H1 (cell line): Measurements from ENCODE around the gene TBC1D9B. TPM values are rescaled to one million over a fixed set of nuclear protein-coding genes. Genes with fewer than 3 reads are reported as not detected.

Experiments used
- CTCF ChIA-PET: fragments of 300-600 bp; sonication (Branson Sonifier 250); formaldehyde crosslinking; loops from one replicate; lab custom pipeline; 2021; ENCODE audit not compliant: partially characterized antibody; lab: Charles Lee
- POLR2A ChIA-PET: fragments of 300-600 bp; sonication (Branson Sonifier 250); formaldehyde crosslinking; loops from one replicate; lab custom pipeline; 2021; ENCODE audit warnings: inconsistent platforms; ENCODE audit not compliant: partially characterized antibody; lab: Charles Lee
- DNase-seq, 2 experiments: peaks; one replicate each; pipeline versions ENCODE4 v3.0.0 to v3.0.0-alpha.2; 2010 to 2022; ENCODE audit warnings: low spot score in 2 of 2, low read depth in 1 of 2, mixed read lengths in 1 of 2
- FAIRE-seq: peaks from 2 replicates; lab custom pipeline; 2011; peaks lifted over from hg19 to GRCh38; lab: Jason Lieb, UNC
- H2AFZ ChIP-seq: 2 replicates; pipeline ENCODE4 v1.8.1; 2012; ENCODE audit warnings: low read length, inconsistent platforms
- H2AK5ac ChIP-seq: 2 replicates; pipeline ENCODE4 v1.6.1; 2013; ENCODE audit warnings: low read depth, low read length
- H2BK120ac ChIP-seq: replicated peaks from 2 replicates; pipeline ENCODE3; 2013; ENCODE audit warnings: low read depth, low read length, inconsistent platforms
- H2BK12ac ChIP-seq: 2 replicates; pipeline ENCODE4 v1.6.1; 2013; ENCODE audit warnings: low read depth, low read length
- H2BK15ac ChIP-seq: 2 replicates; pipeline ENCODE4 v1.6.1; 2013; ENCODE audit warnings: low read length
- H2BK20ac ChIP-seq: 2 replicates; pipeline ENCODE4 v1.6.1; 2013; ENCODE audit warnings: low read length
- H2BK5ac ChIP-seq: 2 replicates; pipeline ENCODE4 v1.6.1; 2013; ENCODE audit warnings: low read depth, low read length
- H3K14ac ChIP-seq: 2 replicates; pipeline ENCODE4 v1.6.1; 2013; ENCODE audit warnings: inconsistent platforms; ENCODE audit not compliant: insufficient read length
- H3K18ac ChIP-seq: 2 replicates; pipeline ENCODE4 v1.6.1; 2013; ENCODE audit warnings: low read length; ENCODE audit errors: extremely low read depth
- H3K23ac ChIP-seq: 2 replicates; pipeline ENCODE4 v1.6.1; 2013; ENCODE audit warnings: inconsistent platforms; ENCODE audit not compliant: insufficient read length
- H3K23me2 ChIP-seq: 2 replicates; pipeline ENCODE4 v1.6.1; 2013; ENCODE audit warnings: low read depth, low read length
- H3K27ac ChIP-seq: 2 replicates; pipeline ENCODE4 v1.6.1; 2011; ENCODE audit warnings: low read depth, low read length, inconsistent platforms
- H3K27me3 ChIP-seq, 4 experiments: replicated peaks in 1 of 4; 1 replicate in 1 of 4; 2 replicates in 3 of 4; pipeline versions ENCODE4 v1.6.1 to v1.8.1; 2011 to 2013; ENCODE audit warnings: low read length in 3 of 4, mild to moderate bottlenecking in 3 of 4, inconsistent platforms in 2 of 4, mixed read lengths in 2 of 4, moderate library complexity in 1 of 4; ENCODE audit not compliant: control insufficient read depth in 3 of 4, insufficient read depth in 3 of 4; ENCODE audit errors: extremely low read depth in 1 of 4
- H3K36me3 ChIP-seq, 4 experiments: 2 replicates each; pipeline versions ENCODE4 v1.6.1 to v1.8.1; 2011 to 2013; ENCODE audit warnings: mild to moderate bottlenecking in 4 of 4, low read length in 3 of 4, moderate library complexity in 2 of 4, control low read depth in 1 of 4, inconsistent platforms in 1 of 4; ENCODE audit not compliant: insufficient read depth in 4 of 4, control insufficient read depth in 2 of 4
- H3K4ac ChIP-seq: replicated peaks from 2 replicates; pipeline ENCODE3; 2013; ENCODE audit warnings: low read length, low read depth, mixed read lengths, inconsistent platforms; ENCODE audit not compliant: insufficient read length
- H3K4me1 ChIP-seq, 4 experiments: replicated peaks in 1 of 4; 1 replicate in 1 of 4; 2 replicates in 3 of 4; pipeline versions ENCODE4 v1.6.1 to v1.8.1; 2011 to 2013; ENCODE audit warnings: low read length in 3 of 4, inconsistent platforms in 2 of 4, mixed read lengths in 1 of 4; ENCODE audit not compliant: insufficient read depth in 4 of 4, control insufficient read depth in 3 of 4
- H3K4me2 ChIP-seq, 2 experiments: 2 replicates each; pipeline versions ENCODE4 v1.6.1 to v1.8.1; 2011 to 2013; ENCODE audit warnings: low read depth in 2 of 2, low read length in 2 of 2, control low read depth in 1 of 2, inconsistent platforms in 1 of 2, mild to moderate bottlenecking in 1 of 2; ENCODE audit not compliant: insufficient read depth in 1 of 2
- H3K4me3 ChIP-seq, 4 experiments: fragments of 200-600, 300-600 bp in 1 of 4; sonication (generic), shearing (Covaris generic), sonication (Bioruptor Twin) in 1 of 4; 2 replicates each; pipeline versions ENCODE4 v1.5.1 to v1.8.1; 2011 to 2016; ENCODE audit warnings: low read length in 4 of 4, low read depth in 3 of 4, control low read depth in 2 of 4, inconsistent platforms in 2 of 4, mild to moderate bottlenecking in 2 of 4, mixed read lengths in 1 of 4, moderate library complexity in 1 of 4; ENCODE audit not compliant: insufficient read depth in 2 of 4; ENCODE audit errors: extremely low read depth in 1 of 4
- H3K56ac ChIP-seq: replicated peaks from 2 replicates; pipeline ENCODE3; 2013; ENCODE audit warnings: low read depth, mild to moderate bottlenecking, mixed read lengths, low read length, inconsistent platforms; ENCODE audit not compliant: insufficient read length
- H3K79me1 ChIP-seq: 2 replicates; pipeline ENCODE4 v1.6.1; 2013; ENCODE audit warnings: low read depth, low read length, control low read depth
- H3K79me2 ChIP-seq, 2 experiments: 2 replicates each; pipeline versions ENCODE4 v1.6.1 to v1.8.1; 2012 to 2013; ENCODE audit warnings: low read length in 2 of 2, mild to moderate bottlenecking in 2 of 2, inconsistent platforms in 1 of 2; ENCODE audit not compliant: insufficient read depth in 2 of 2, control insufficient read depth in 1 of 2
- H3K9ac ChIP-seq, 4 experiments: replicated peaks in 1 of 4; 1 replicate in 1 of 4; 2 replicates in 3 of 4; pipeline versions ENCODE4 v1.6.1 to v1.8.1; 2011 to 2013; ENCODE audit warnings: low read depth in 3 of 4, low read length in 3 of 4, control low read depth in 2 of 4, mild to moderate bottlenecking in 2 of 4, moderate library complexity in 2 of 4, inconsistent platforms in 1 of 4; ENCODE audit errors: extremely low read depth in 1 of 4
- H3K9me3 ChIP-seq, 2 experiments: 2 replicates each; pipeline versions ENCODE4 v1.6.1 to v1.8.1; 2012 to 2013; ENCODE audit warnings: mild to moderate bottlenecking in 2 of 2, moderate library complexity in 2 of 2, control low read depth in 1 of 2, inconsistent platforms in 1 of 2, low read depth in 1 of 2, low read length in 1 of 2, mixed read lengths in 1 of 2; ENCODE audit not compliant: insufficient read depth in 2 of 2
- H4K20me1 ChIP-seq, 2 experiments: replicated peaks in 1 of 2; 2 replicates each; pipeline versions ENCODE3 to v1.8.1; 2011 to 2013; ENCODE audit warnings: inconsistent platforms in 2 of 2, low read length in 2 of 2, mild to moderate bottlenecking in 1 of 2; ENCODE audit not compliant: insufficient read depth in 2 of 2, control insufficient read depth in 1 of 2
- H4K5ac ChIP-seq: 2 replicates; pipeline ENCODE4 v1.6.1; 2013; ENCODE audit warnings: low read length, low read depth, mixed read lengths, inconsistent platforms; ENCODE audit not compliant: insufficient read length
- H4K8ac ChIP-seq: 2 replicates; pipeline ENCODE4 v1.8.0; 2013; ENCODE audit warnings: mild to moderate bottlenecking, moderate library complexity, low read length, inconsistent platforms; ENCODE audit not compliant: insufficient read depth; ENCODE audit errors: extremely low read depth
- H4K91ac ChIP-seq: replicated peaks from 2 replicates; pipeline ENCODE3; 2013; ENCODE audit warnings: low read length, mixed read lengths, inconsistent platforms; ENCODE audit not compliant: insufficient read length
- ASH2L ChIP-seq: fragments of 200-600, 300-600 bp; sonication (generic); IDR thresholded peaks from one replicate; pipeline ENCODE4 v1.7.1; 2017; ENCODE audit warnings: low read length
- BACH1 ChIP-seq: IDR thresholded peaks from 2 replicates; pipeline ENCODE4 v1.6.1; 2012; ENCODE audit warnings: low read length, improper control_type of control experiment
- CTBP2 ChIP-seq: IDR thresholded peaks from 2 replicates; pipeline ENCODE4 v1.7.0; 2011; ENCODE audit warnings: borderline replicate concordance, mild to moderate bottlenecking, moderate library complexity, mixed read lengths, low read length; ENCODE audit not compliant: insufficient read depth, insufficient read length
- CTCF ChIP-seq, 3 experiments: IDR thresholded peaks; 1 replicate in 2 of 3; 2 replicates in 1 of 3; pipeline versions ENCODE4 v1.5.1 to v1.6.1; 2011; ENCODE audit warnings: low read length in 3 of 3, mild to moderate bottlenecking in 3 of 3, inconsistent platforms in 2 of 3, low read depth in 1 of 3, moderate library complexity in 1 of 3; ENCODE audit not compliant: insufficient read depth in 1 of 3; ENCODE audit errors: control extremely low read depth in 1 of 3
- KDM4A ChIP-seq: IDR thresholded peaks from one replicate; pipeline ENCODE4 v1.7.1; 2012; ENCODE audit warnings: low read depth, mild to moderate bottlenecking, moderate library complexity, low read length, inconsistent platforms; ENCODE audit not compliant: severe bottlenecking
- KDM5A ChIP-seq: fragments of 200-600 bp; IDR thresholded peaks from 2 replicates; pipeline ENCODE4 v1.7.1; 2012; ENCODE audit warnings: mild to moderate bottlenecking, low read length, inconsistent platforms, mixed read lengths
- RAD21 ChIP-seq, 2 experiments: IDR thresholded peaks in 1 of 2; conservative IDR thresholded peaks in 1 of 2; 2 replicates each; pipeline ENCODE4 v1.6.1; 2011; ENCODE audit warnings: low read depth in 2 of 2, low read length in 2 of 2, improper control_type of control experiment in 1 of 2, inconsistent platforms in 1 of 2, mild to moderate bottlenecking in 1 of 2, moderate library complexity in 1 of 2
- WGBS, 2 experiments: shearing (Covaris generic) in 1 of 2; methylation state at CpG; one replicate each; pipeline versions ENCODE4 v1.1.6 to v1.1.7; 2013 to 2015; ENCODE audit warnings: low lambda C conversion rate in 2 of 2, mixed read lengths in 2 of 2, inconsistent platforms in 1 of 2, low coverage in 1 of 2, missing lambda C conversion rate in 1 of 2; ENCODE audit not compliant: insufficient replicate concordance in 2 of 2, insufficient coverage in 1 of 2, insufficient read length in 1 of 2; ENCODE audit errors: extremely low coverage in 1 of 2, missing lambda C conversion rate in 1 of 2; 5-methylcytosine and 5-hydroxymethylcytosine counted together
- polyA plus RNA-seq, 7 experiments: library from polyadenylated mRNA; depleted of rRNA in 3 of 7; stranded (reverse) in 5 of 7; unstranded in 2 of 7; fragments of >200 nt in 5 of 7; fragments of 200-250 nt in 2 of 7; gene quantifications; 1 replicate in 5 of 7; 2 replicates in 1 of 7; 4 replicates in 1 of 7; pipeline versions ENCODE4 v1.2.1 to v1.2.3, GENCODE V29; 2011 to 2013; ENCODE audit warnings: missing spikeins in 2 of 7, mixed read lengths in 2 of 7
- total RNA-seq: library from RNA; stranded (reverse); fragmentation: NEBNext Ultra II Directional; extraction: Animal tissue kit (Norgen Biotek cat#: 25700); gene quantifications from 2 replicates; pipeline ENCODE4 v1.2.1, GENCODE V29; 2021

TBC1D9B gene
- total and polyA plus RNA-seq, 2 of the 8 experiments (the other 6 are each of a cell fraction or from before 2014, with no cell fraction given): 33.6 to 57.1 TPM

- WGBS, 2 experiments: 4% methylated on average over 43 of the region's 72 CpGs; no CpG with 5 or more reads in 1 of the 2 experiments
- no peaks in the 10 kb centered on the region for H3K9me3 ChIP-seq
- H2BK15ac ChIP-seq: no peak overlapping the region
- POLR2A ChIA-PET: interaction anchor here (1.1 to 12.6 kb wide), 8 partner anchors 10 to 253 kb away, joined by 3 to 207 read pairs (median 4); partner anchors contain the start of genes HNRNPH1, LTC4S and MGAT4B
- peaks cover 0 to 5% (median 0%) of the 10 kb centered on the region in 4 experiments; a peak in 1 of 8 replicates for H3K36me3 ChIP-seq
- peaks cover 0 to 8% of the 10 kb centered on the region in 2 experiments; a peak in 2 of 4 replicates for H3K79me2 ChIP-seq
- H4K8ac ChIP-seq: no peak overlapping the region; the same call in 1 of the 2 replicates
- no peak overlapping the region for H4K5ac ChIP-seq
- H3K23me2 ChIP-seq: peaks cover 15% of the 10 kb centered on the region; the same call in 1 of the 2 replicates
- H3K4me2 ChIP-seq: peak overlapping the region; percentile 54 to 71
- H3K18ac ChIP-seq: peak overlapping the region; percentile 7; the same call in 1 of the 2 replicates
- H3K23ac ChIP-seq: no peak overlapping the region
- H2BK12ac ChIP-seq: no peak overlapping the region
- H3K27me3 ChIP-seq: peaks cover 0 to 5% (median 2%) of the 10 kb centered on the region in 4 experiments; a peak in 2 of 7 replicates
- no peak overlapping the region for H2AFZ ChIP-seq
- no peak overlapping the region for H3K27ac ChIP-seq
- no peak overlapping the region for H2BK120ac ChIP-seq
- H2BK20ac ChIP-seq: no peak overlapping the region
- H4K20me1 ChIP-seq: peaks cover 0 to 3% of the 10 kb centered on the region in 2 experiments
- H3K4me1 ChIP-seq: peaks cover 0 to 33% (median 29%) of the 10 kb centered on the region in 4 experiments; a peak in 6 of 7 replicates
- TF ChIP-seq CTCF (IDR thresholded peaks at IDR 0.05; ENCODE audit: control extremely low read depth in 1 of 3, insufficient read depth in 1 of 3, low read depth in 1 of 3, low read length in 3 of 3) (0 out of 4 replicates have a peak, but pooled peaks of 1 of the 3 experiments have one; percentile 8), KDM5A (no peak), CTBP2 (no peak), BACH1 (0 out of 2 replicates have a peak, but pooled peaks have one; percentile 30), KDM4A (peak; percentile 67), ASH2L (peak; percentile 34), RAD21 (IDR thresholded peaks at IDR 0.05 in 1 of 2, conservative IDR thresholded peaks at IDR 0.05 in 1 of 2; ENCODE audit: low read depth in 2 of 2, low read length in 2 of 2) (peak in 1 of 2 experiments; percentile 20; a peak in 1 of 4 replicates)
- TF ChIP-seq, all 59 proteins: peak for 5
- no peak overlapping the region; a peak in 2 of 7 replicates for H3K9ac ChIP-seq
- H4K91ac ChIP-seq: peak overlapping the region; percentile 32
- no peak overlapping the region for H3K56ac ChIP-seq
- no peak overlapping the region for H2BK5ac ChIP-seq
- FAIRE-seq (no peak), DNase-seq (peak in 1 of 2 experiments; percentile 77)
- H3K79me1 ChIP-seq: no peaks in the 10 kb centered on the region
- H2AK5ac ChIP-seq: no peak overlapping the region
- CTCF ChIA-PET: interaction anchor here (1.4 to 3.3 kb wide), 2 partner anchors 15 to 54 kb away, joined by 6 to 11 read pairs; no protein-coding TSS in a partner anchor
- H3K4me3 ChIP-seq: peak overlapping the region; percentile 32 to 62 (median 40)
- H3K4ac ChIP-seq: no peak overlapping the region
- H3K14ac ChIP-seq: no peak overlapping the region
These were observed 90.8 kb downstream of the TBC1D9B start for GRCh38 chr5:179816796-179817469.
